ENCODE results near the gene CUEDC1.

- TF ChIP-seq POLR2A (IDR thresholded peaks at IDR 0.05; ENCODE audit: low read depth, low read length): no peak
- no peak for TF ChIP-seq TAF1 (IDR thresholded peaks at IDR 0.05; ENCODE audit: borderline replicate concordance, low read depth, low read length)
- no peak for TF ChIP-seq POLR2AphosphoS5 (IDR thresholded peaks at IDR 0.05; ENCODE audit: low read depth, low read length)
These were observed 95.4 kb downstream of the CUEDC1 start for GRCh38 chr17:57859601-57860413.

All from GM12892 (cell line).